ENCODE results near the gene ALDH9A1.
A peak's percentile ranks its signal among the peaks of the same experiment; 100 is the strongest.
"Not testable (repeated sequence)": the region's sequence is repeated elsewhere in the genome, so short reads cannot be mapped to it uniquely, and the experiment has no call there.

Gene ALDH9A1

GRCh38 chr1:165639821-165640623, 58.3 kb downstream of the ALDH9A1 start:
- TF ChIP-seq, protein P1, sequence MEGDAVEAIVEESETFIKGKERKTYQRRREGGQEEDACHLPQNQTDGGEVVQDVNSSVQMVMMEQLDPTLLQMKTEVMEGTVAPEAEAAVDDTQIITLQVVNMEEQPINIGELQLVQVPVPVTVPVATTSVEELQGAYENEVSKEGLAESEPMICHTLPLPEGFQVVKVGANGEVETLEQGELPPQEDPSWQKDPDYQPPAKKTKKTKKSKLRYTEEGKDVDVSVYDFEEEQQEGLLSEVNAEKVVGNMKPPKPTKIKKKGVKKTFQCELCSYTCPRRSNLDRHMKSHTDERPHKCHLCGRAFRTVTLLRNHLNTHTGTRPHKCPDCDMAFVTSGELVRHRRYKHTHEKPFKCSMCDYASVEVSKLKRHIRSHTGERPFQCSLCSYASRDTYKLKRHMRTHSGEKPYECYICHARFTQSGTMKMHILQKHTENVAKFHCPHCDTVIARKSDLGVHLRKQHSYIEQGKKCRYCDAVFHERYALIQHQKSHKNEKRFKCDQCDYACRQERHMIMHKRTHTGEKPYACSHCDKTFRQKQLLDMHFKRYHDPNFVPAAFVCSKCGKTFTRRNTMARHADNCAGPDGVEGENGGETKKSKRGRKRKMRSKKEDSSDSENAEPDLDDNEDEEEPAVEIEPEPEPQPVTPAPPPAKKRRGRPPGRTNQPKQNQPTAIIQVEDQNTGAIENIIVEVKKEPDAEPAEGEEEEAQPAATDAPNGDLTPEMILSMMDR (IDR thresholded peaks at IDR 0.05; ENCODE audit: borderline replicate concordance, control extremely low read depth, extremely low read depth, insufficient read depth, missing control alignments), result no peak
- DNase-seq (ENCODE audit: low spot score), result no peak
- in situ Hi-C loops (cut with MboI; ENCODE audit: low sequenced_read_pairs, unreplicated experiment), result no loop called here

- in situ Hi-C loops (cut with MboI; ENCODE audit: low sequenced_read_pairs, unreplicated experiment); DNase-seq (ENCODE audit: low spot score): not testable (repeated sequence)
Observed at GRCh38 chr1:165638211-165638610, 60.2 kb downstream of the ALDH9A1 start.

DNA sequence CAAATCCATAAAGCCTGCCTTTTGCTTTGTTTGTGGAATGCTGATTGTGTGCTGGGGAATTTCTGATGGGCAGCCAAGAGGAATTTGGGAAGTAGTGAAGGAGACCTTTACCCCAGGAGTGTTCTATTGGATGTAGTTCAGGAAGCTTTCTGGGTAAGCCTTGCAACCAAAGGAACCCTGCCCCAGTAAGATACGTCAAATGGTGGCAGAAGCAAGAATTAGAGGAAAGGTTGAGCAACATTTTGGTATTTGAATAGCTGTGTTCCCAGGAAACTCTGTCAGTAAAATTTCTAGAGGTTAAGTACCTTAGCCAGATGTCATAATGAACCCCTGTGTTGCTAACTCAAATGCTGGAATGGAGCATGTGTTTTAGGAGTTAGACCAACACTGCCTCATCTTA, 60.9 kb downstream of the ALDH9A1 start:
- TF ChIP-seq, protein P1 (IDR thresholded peaks at IDR 0.05; ENCODE audit: borderline replicate concordance, control extremely low read depth, extremely low read depth, insufficient read depth, missing control alignments), result no peak
- in situ Hi-C loops (cut with MboI; ENCODE audit: low sequenced_read_pairs, unreplicated experiment), result no loop called here
- no peak for DNase-seq (ENCODE audit: low spot score)

GRCh38 chr1:165635823-165636222, 62.5 kb downstream of the ALDH9A1 start:
- TF ChIP-seq, protein P1 (IDR thresholded peaks at IDR 0.05; ENCODE audit: borderline replicate concordance, control extremely low read depth, extremely low read depth, insufficient read depth, missing control alignments), result no peak
- DNase-seq (ENCODE audit: low spot score), result no peak
- in situ Hi-C loops (cut with MboI; ENCODE audit: low sequenced_read_pairs, unreplicated experiment), result no loop called here

DNA sequence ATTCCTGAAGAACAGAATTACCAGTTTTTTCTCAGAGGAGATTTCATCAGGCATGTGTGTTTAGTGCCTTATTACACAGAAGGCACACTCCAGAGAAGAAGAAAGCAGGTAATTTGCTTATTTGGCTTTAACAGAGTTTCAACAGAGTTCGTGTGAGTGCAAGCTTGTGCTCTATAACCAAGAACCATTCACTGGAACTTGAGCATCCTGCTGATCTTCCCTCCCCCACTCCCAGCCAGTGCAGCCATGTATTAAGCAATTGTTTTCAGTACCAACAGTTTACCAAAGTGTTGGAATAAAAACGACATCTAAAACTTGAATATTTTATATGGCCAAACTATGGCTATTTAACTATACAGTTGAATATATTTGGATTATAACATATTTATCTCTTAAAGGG, 63.0 kb downstream of the ALDH9A1 start:
- peak; percentile 17 for DNase-seq (ENCODE audit: low spot score)
- in situ Hi-C loops (cut with MboI; ENCODE audit: low sequenced_read_pairs, unreplicated experiment), result no loop called here
- TF ChIP-seq, protein P1 (IDR thresholded peaks at IDR 0.05; ENCODE audit: borderline replicate concordance, control extremely low read depth, extremely low read depth, insufficient read depth, missing control alignments), result no peak

DNA sequence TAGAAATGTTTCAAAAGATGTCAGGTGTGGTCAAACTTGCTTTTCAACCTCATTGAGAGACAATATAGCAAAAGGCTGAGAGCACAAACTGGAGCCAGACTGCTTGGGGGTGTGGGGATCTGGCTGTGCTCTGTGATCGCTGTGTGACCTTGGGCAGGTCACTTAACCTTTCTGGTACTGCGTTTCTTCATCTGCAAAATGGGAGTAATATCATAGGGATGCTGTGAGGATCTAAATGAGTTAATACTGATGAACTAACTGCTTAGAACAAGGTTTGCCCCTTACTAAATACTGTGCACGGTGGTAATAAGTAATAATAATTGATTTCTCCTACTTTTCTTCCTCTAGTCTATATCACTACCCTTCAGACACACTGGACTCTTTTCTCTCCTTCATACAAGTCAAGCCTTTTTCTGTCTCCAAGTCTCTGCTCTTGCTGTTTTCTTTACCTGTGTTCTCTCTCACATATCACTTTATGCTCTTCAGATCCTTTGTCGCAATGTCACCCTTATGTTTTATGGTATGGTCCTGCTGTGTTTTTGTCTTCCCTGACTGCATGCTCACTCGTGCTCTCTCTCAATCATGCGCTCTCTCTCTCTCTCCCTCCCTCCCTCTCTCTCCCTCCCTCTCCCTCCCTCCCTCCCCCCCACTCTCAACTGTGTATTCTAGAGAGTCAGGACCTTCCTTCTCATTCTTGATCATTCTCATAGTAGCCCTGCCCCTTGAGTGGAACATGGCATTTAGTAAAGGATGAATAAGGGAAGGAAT, 64.0 kb downstream of the ALDH9A1 start:
- in situ Hi-C loops (cut with MboI; ENCODE audit: low sequenced_read_pairs, unreplicated experiment), result no loop called here
- no peak for DNase-seq (ENCODE audit: low spot score)
- TF ChIP-seq, protein P1 (IDR thresholded peaks at IDR 0.05; ENCODE audit: borderline replicate concordance, control extremely low read depth, extremely low read depth, insufficient read depth, missing control alignments), result no peak

GRCh38 chr1:165633614-165634013, 64.7 kb downstream of the ALDH9A1 start:
- TF ChIP-seq, protein P1 (IDR thresholded peaks at IDR 0.05; ENCODE audit: borderline replicate concordance, control extremely low read depth, extremely low read depth, insufficient read depth, missing control alignments), result no peak
- in situ Hi-C loops (cut with MboI; ENCODE audit: low sequenced_read_pairs, unreplicated experiment), result no loop called here
- no peak for DNase-seq (ENCODE audit: low spot score)
